Hepatocyte (in vitro differentiated cells): ENCODE measurements around the gene STX12.

Source experiments
- EZH2 ChIP-seq: fragments of 200-600 bp; sonication (generic); IDR thresholded peaks from 2 replicates; pipeline ENCODE4 v1.6.1; 2016; ENCODE audit warnings: antibody characterized with exemption, mild to moderate bottlenecking, borderline replicate concordance
- EZH2phosphoT487 ChIP-seq: fragments of 200-600 bp; sonication (generic); IDR thresholded peaks from one replicate; pipeline ENCODE4 v1.6.1; 2018; ENCODE audit warnings: antibody characterized with exemption, mild to moderate bottlenecking, low read depth, moderate library complexity; ENCODE audit not compliant: unreplicated experiment, severe bottlenecking
- TF ChIP-seq, protein P1 (sequence below): fragments of 200-600 bp; sonication (generic); IDR thresholded peaks from 2 replicates; pipeline ENCODE4 v1.5.1; 2016; ENCODE audit warnings: antibody characterized with exemption, mild to moderate bottlenecking; ENCODE audit not compliant: poor library complexity

DNA sequence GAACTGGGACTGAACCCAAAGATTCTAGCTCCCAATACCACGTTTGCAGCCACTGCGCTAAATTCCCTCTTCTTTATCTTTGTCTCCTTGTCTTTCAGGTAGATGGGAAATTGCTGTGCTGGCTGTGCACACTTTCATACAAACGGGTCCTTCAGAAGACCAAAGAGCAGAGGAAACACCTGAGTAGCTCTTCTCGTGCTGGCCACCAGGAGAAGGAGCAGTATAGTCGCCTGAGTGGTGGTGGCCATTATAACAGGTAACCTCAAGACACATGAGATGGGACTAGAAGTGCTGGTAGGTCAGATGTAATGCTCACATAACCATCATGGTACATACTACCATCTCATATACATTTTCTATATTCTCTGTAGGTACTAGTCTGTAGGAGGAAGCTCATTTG lies 28.5 kb upstream of the STX12 start:
- TF ChIP-seq, protein P1, sequence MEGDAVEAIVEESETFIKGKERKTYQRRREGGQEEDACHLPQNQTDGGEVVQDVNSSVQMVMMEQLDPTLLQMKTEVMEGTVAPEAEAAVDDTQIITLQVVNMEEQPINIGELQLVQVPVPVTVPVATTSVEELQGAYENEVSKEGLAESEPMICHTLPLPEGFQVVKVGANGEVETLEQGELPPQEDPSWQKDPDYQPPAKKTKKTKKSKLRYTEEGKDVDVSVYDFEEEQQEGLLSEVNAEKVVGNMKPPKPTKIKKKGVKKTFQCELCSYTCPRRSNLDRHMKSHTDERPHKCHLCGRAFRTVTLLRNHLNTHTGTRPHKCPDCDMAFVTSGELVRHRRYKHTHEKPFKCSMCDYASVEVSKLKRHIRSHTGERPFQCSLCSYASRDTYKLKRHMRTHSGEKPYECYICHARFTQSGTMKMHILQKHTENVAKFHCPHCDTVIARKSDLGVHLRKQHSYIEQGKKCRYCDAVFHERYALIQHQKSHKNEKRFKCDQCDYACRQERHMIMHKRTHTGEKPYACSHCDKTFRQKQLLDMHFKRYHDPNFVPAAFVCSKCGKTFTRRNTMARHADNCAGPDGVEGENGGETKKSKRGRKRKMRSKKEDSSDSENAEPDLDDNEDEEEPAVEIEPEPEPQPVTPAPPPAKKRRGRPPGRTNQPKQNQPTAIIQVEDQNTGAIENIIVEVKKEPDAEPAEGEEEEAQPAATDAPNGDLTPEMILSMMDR, result no peak
- TF ChIP-seq EZH2phosphoT487, result no peak
- no peak for TF ChIP-seq EZH2
